ENCODE measurements around the gene TAF1B.

Gene TAF1B

DNA sequence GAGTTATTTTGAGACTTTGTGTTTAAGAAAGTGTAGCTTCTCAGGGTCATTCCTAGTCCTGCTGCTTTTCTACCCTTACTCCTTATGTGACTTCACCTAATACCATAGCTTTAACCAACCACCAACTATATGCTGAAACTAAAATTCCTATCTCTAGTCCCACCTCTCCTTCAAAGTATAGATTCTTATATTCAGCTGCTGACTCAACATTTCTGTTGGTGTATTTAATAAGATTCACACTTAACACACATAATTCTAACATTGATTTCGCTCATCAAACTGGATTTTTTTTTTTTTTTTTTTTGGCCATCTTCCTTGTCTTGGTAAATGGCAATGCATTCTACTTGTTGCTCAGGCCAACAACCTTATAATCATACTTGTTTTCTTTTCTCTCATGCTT is 30.1 kb downstream of the TAF1B start:
- TF ChIP-seq, protein P1, sequence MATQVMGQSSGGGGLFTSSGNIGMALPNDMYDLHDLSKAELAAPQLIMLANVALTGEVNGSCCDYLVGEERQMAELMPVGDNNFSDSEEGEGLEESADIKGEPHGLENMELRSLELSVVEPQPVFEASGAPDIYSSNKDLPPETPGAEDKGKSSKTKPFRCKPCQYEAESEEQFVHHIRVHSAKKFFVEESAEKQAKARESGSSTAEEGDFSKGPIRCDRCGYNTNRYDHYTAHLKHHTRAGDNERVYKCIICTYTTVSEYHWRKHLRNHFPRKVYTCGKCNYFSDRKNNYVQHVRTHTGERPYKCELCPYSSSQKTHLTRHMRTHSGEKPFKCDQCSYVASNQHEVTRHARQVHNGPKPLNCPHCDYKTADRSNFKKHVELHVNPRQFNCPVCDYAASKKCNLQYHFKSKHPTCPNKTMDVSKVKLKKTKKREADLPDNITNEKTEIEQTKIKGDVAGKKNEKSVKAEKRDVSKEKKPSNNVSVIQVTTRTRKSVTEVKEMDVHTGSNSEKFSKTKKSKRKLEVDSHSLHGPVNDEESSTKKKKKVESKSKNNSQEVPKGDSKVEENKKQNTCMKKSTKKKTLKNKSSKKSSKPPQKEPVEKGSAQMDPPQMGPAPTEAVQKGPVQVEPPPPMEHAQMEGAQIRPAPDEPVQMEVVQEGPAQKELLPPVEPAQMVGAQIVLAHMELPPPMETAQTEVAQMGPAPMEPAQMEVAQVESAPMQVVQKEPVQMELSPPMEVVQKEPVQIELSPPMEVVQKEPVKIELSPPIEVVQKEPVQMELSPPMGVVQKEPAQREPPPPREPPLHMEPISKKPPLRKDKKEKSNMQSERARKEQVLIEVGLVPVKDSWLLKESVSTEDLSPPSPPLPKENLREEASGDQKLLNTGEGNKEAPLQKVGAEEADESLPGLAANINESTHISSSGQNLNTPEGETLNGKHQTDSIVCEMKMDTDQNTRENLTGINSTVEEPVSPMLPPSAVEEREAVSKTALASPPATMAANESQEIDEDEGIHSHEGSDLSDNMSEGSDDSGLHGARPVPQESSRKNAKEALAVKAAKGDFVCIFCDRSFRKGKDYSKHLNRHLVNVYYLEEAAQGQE (IDR thresholded peaks at IDR 0.05; ENCODE audit: low read depth) = no peak
- TF ChIP-seq EP300 (IDR thresholded peaks at IDR 0.05; ENCODE audit: borderline replicate concordance) (no peak), TAF1 (IDR thresholded peaks at IDR 0.05; ENCODE audit: low read depth) (no peak), CEBPB (IDR thresholded peaks at IDR 0.05) (no peak), EGR1 (IDR thresholded peaks at IDR 0.05) (no peak), FOXM1 (IDR thresholded peaks at IDR 0.05; ENCODE audit: borderline replicate concordance, low read depth) (no peak)
- TF ChIP-seq, protein P2, sequence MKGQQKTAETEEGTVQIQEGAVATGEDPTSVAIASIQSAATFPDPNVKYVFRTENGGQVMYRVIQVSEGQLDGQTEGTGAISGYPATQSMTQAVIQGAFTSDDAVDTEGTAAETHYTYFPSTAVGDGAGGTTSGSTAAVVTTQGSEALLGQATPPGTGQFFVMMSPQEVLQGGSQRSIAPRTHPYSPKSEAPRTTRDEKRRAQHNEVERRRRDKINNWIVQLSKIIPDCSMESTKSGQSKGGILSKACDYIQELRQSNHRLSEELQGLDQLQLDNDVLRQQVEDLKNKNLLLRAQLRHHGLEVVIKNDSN (IDR thresholded peaks at IDR 0.05) = no peak

DNA sequence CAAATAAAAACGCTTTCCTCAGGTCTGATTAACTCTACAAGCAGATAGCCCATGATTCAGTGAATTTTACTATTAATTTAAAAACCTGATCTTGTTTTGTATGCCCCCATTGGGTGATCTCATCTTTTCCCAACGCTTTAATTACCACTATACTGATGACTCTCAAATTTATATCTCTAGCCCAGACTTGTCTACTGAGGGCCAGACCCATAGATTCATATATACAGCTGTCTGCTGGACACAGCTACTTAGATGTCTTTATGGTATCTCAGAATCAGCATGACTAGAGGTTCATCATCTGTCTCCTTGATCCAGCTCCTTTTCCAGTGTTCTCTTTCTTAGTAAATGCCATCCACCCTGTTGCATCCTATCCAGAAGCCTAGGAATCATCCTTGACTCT is 33.8 kb downstream of the TAF1B start:
- TF ChIP-seq RAD21 (IDR thresholded peaks at IDR 0.05; ENCODE audit: low read depth) (no peak), TCF12 (IDR thresholded peaks at IDR 0.05; ENCODE audit: low read depth) (no peak), NFIC (IDR thresholded peaks at IDR 0.05) (no peak)
- TF ChIP-seq, protein P2 (IDR thresholded peaks at IDR 0.05) = no peak

DNA sequence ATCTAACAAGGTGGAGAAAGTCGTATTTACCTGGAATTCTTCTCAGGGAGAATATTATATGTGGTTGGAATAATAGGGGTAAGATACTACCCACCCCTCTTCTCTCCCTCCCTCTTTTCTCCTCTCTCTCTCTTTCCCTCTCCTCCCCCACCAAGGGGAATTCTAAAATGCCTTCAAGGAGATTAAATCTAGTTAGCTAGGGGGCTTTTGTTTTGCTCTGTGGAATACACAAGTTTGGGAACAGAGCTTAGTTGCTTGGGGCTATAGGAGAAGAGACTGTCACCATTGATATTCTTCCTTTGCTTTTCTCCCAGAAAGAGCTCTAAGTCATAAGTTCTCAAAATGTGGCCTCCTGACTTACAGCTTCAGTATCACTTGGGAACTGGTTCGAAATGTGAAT is 34.5 kb downstream of the TAF1B start:
- TF ChIP-seq YY1 (IDR thresholded peaks at IDR 0.05; ENCODE audit: low read depth) (no peak), TCF12 (IDR thresholded peaks at IDR 0.05; ENCODE audit: low read depth) (no peak), TAF1 (IDR thresholded peaks at IDR 0.05; ENCODE audit: low read depth) (no peak), TEAD4 (IDR thresholded peaks at IDR 0.05) (no peak), CEBPB (IDR thresholded peaks at IDR 0.05) (no peak), NFIC (IDR thresholded peaks at IDR 0.05) (no peak), EGR1 (IDR thresholded peaks at IDR 0.05) (no peak), RAD21 (IDR thresholded peaks at IDR 0.05; ENCODE audit: low read depth) (no peak), EP300 (IDR thresholded peaks at IDR 0.05; ENCODE audit: borderline replicate concordance) (no peak), FOXM1 (IDR thresholded peaks at IDR 0.05; ENCODE audit: borderline replicate concordance, low read depth) (no peak), CREB1 (IDR thresholded peaks at IDR 0.05; ENCODE audit: low read depth) (no peak), ZBTB7A (IDR thresholded peaks at IDR 0.05; ENCODE audit: low read depth) (no peak)
- TF ChIP-seq, protein P1 (IDR thresholded peaks at IDR 0.05; ENCODE audit: low read depth) = no peak
- TF ChIP-seq, protein P3, sequence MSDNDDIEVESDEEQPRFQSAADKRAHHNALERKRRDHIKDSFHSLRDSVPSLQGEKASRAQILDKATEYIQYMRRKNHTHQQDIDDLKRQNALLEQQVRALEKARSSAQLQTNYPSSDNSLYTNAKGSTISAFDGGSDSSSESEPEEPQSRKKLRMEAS (IDR thresholded peaks at IDR 0.05) = no peak
- TF ChIP-seq, protein P2 (IDR thresholded peaks at IDR 0.05) = no peak

DNA sequence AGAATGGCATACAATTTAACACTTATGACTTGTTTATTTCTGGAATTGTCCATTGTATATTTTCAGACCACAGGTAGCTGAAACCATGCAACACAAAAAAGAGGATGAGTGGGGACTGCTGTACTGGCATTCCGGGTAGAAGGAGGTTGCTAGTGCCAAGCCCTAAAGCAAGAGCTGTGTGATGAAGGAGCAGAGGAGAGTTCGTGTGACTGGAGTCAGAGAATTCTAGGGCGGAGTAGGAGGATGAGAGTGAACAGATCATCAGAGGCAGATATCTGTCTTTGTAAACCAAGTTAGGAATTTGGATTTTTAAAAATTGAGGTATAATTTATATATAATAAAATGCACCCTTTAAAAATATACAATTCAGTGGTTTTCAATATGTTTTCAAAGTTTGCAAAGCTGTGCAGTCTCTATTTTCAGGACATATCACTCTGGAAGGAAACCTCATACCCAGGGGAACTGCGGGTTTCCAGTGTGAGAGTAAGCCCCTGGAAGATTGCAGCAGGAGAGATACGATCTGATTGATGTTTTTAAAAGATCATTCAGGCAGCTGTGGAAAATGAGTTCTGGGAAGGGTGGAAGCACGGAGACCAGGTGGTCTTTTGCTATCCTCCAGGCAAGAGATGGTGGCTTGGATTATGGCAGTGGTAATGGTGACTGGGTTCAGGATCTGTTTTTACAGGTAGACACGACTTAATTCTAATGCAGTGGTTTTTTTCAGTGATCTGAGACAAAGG is 36.4 kb downstream of the TAF1B start:
- no peak for TF ChIP-seq EGR1 (IDR thresholded peaks at IDR 0.05)

DNA sequence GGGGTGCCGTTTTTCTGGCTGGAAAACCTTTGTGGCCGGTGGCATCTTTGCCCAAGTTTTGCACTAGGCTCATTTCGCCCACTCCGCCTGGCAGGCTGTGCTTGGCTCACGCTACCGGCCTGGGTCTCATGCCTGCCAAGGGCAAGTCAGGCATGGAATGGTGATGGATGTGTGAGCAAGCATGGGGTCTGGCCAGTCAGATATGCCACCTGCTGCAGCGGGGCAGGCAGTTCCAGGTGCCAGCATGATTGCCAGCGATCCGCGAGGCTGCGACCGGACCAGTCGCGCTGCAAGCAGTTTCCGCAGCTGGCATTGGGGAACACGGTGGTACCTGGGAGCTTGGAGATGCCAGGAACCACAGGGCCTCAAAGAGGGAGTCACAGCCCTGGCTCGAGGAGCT is 40.6 kb downstream of the TAF1B start:
- no peak for TF ChIP-seq CEBPB (IDR thresholded peaks at IDR 0.05)
- TF ChIP-seq, protein P1 (IDR thresholded peaks at IDR 0.05; ENCODE audit: low read depth) = no peak
- TF ChIP-seq TAF1 (IDR thresholded peaks at IDR 0.05; ENCODE audit: low read depth) = no peak
- no peak for TF ChIP-seq YY1 (IDR thresholded peaks at IDR 0.05; ENCODE audit: low read depth)
- TF ChIP-seq EP300 (IDR thresholded peaks at IDR 0.05; ENCODE audit: borderline replicate concordance) = no peak
- TF ChIP-seq NFIC (IDR thresholded peaks at IDR 0.05) = no peak
- TF ChIP-seq CREB1 (IDR thresholded peaks at IDR 0.05; ENCODE audit: low read depth) = no peak
- TF ChIP-seq FOXM1 (IDR thresholded peaks at IDR 0.05; ENCODE audit: borderline replicate concordance, low read depth) = no peak
- no peak for TF ChIP-seq ZBTB7A (IDR thresholded peaks at IDR 0.05; ENCODE audit: low read depth)
- TF ChIP-seq, protein P3 (IDR thresholded peaks at IDR 0.05) = no peak
- no peak for TF ChIP-seq TCF12 (IDR thresholded peaks at IDR 0.05; ENCODE audit: low read depth)
- no peak for TF ChIP-seq TEAD4 (IDR thresholded peaks at IDR 0.05)

All from Ishikawa (cell line).